GM23338 (cell line): ENCODE results near the gene PDE7B. TPM values are rescaled to one million over a fixed set of nuclear protein-coding genes. Genes with fewer than 3 reads are reported as not detected.

ENCODE experiments used
- POLR2AphosphoS5 ChIP-seq: IDR thresholded peaks from 2 replicates; pipeline ENCODE4 v1.6.1; 2016; ENCODE audit warnings: antibody characterized with exemption, low read depth
- ZNF462 ChIP-seq: fragments of 250-450 bp; sonication (Bioruptor Pico); IDR thresholded peaks from 2 replicates; pipeline ENCODE4 v1.5.0; 2020; ENCODE audit warnings: mild to moderate bottlenecking, moderate library complexity
- polyA plus RNA-seq: library from polyadenylated mRNA; unstranded; fragments of >200 nt; fragmentation: Nextera tagmentation; extraction: Ambion mirVana; gene quantifications from 2 replicates; pipeline ENCODE4 v1.2.1, GENCODE V29; 2016
- total RNA-seq: library from RNA; depleted of rRNA; stranded (reverse); fragments of >200 nt; shearing (Covaris generic); gene quantifications from 2 replicates; pipeline ENCODE4 v1.2.3, GENCODE V29; 2014
- TF ChIP-seq, protein P1 (sequence below): IDR thresholded peaks from one replicate; pipeline ENCODE4 v1.6.1; 2018; ENCODE audit warnings: antibody characterized with exemption; ENCODE audit not compliant: unreplicated experiment
- TF ChIP-seq, protein P2 (sequence below), 2 experiments: fragments of 200-600 bp in 1 of 2; sonication (generic) in 1 of 2; conservative IDR thresholded peaks; 2 replicates each; pipeline versions ENCODE4 v1.5.1 to v1.6.1; 2016 to 2017; ENCODE audit warnings: antibody characterized with exemption in 2 of 2, low read depth in 2 of 2, mild to moderate bottlenecking in 2 of 2, moderate library complexity in 1 of 2

PDE7B gene
- total and polyA plus RNA-seq, 2 experiments from 2014 or later, result 0.07 TPM; not detected in 1

DNA sequence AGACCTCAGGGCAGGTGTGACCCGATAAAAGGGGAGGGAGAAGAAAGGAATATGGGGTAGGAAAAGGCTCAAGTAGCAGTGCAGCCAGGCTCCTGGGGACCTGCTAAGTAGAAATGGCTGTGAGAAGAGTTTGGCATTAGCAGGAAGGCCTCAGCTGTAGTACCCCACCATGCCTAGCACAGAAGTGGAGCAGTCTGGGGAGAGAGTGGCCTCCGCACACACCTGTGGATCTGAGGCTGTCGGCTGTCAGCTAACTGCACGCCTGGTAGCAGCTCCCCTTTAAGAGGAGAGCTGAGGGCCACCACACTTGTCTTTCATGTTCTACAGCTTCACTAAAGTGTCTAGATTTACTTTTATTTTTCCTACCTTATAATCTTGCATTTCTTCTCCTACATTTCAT, 24.6 kb downstream of the PDE7B start (continued):
- TF ChIP-seq ZNF462 (no peak), POLR2AphosphoS5 (no peak)
- TF ChIP-seq, protein P1, sequence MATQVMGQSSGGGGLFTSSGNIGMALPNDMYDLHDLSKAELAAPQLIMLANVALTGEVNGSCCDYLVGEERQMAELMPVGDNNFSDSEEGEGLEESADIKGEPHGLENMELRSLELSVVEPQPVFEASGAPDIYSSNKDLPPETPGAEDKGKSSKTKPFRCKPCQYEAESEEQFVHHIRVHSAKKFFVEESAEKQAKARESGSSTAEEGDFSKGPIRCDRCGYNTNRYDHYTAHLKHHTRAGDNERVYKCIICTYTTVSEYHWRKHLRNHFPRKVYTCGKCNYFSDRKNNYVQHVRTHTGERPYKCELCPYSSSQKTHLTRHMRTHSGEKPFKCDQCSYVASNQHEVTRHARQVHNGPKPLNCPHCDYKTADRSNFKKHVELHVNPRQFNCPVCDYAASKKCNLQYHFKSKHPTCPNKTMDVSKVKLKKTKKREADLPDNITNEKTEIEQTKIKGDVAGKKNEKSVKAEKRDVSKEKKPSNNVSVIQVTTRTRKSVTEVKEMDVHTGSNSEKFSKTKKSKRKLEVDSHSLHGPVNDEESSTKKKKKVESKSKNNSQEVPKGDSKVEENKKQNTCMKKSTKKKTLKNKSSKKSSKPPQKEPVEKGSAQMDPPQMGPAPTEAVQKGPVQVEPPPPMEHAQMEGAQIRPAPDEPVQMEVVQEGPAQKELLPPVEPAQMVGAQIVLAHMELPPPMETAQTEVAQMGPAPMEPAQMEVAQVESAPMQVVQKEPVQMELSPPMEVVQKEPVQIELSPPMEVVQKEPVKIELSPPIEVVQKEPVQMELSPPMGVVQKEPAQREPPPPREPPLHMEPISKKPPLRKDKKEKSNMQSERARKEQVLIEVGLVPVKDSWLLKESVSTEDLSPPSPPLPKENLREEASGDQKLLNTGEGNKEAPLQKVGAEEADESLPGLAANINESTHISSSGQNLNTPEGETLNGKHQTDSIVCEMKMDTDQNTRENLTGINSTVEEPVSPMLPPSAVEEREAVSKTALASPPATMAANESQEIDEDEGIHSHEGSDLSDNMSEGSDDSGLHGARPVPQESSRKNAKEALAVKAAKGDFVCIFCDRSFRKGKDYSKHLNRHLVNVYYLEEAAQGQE, result no peak
- TF ChIP-seq, protein P2, sequence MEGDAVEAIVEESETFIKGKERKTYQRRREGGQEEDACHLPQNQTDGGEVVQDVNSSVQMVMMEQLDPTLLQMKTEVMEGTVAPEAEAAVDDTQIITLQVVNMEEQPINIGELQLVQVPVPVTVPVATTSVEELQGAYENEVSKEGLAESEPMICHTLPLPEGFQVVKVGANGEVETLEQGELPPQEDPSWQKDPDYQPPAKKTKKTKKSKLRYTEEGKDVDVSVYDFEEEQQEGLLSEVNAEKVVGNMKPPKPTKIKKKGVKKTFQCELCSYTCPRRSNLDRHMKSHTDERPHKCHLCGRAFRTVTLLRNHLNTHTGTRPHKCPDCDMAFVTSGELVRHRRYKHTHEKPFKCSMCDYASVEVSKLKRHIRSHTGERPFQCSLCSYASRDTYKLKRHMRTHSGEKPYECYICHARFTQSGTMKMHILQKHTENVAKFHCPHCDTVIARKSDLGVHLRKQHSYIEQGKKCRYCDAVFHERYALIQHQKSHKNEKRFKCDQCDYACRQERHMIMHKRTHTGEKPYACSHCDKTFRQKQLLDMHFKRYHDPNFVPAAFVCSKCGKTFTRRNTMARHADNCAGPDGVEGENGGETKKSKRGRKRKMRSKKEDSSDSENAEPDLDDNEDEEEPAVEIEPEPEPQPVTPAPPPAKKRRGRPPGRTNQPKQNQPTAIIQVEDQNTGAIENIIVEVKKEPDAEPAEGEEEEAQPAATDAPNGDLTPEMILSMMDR (conservative IDR thresholded peaks at IDR 0.05; ENCODE audit: low read depth in 2 of 2), result no peak
